GM12878 (cell line): ENCODE data around the gene EYA2. TPM values are rescaled to one million over a fixed set of nuclear protein-coding genes. Genes with fewer than 3 reads are reported as not detected.

Experiments used
- ATAC-seq: fragments of 200-7000 bp; cut with Tn5 transposase; 3 replicates; pipeline ENCODE4 v1.9.1; 2020; ENCODE audit warnings: mild to moderate bottlenecking, moderate library complexity
- BruUV-seq: library from RNA; stranded (reverse); fragments of 400-500 nt; replicated peaks from 2 replicates; lab custom pipeline; 2021; lab: Mats Ljungman, UMichigan
- CTCF ChIA-PET: fragments of 300-600 bp; sonication (Branson Sonifier 250); formaldehyde crosslinking; extraction: SDS; loops from one replicate; lab custom pipeline; 2021; ENCODE audit warnings: inconsistent platforms; lab: Yijun Ruan, JAX
- POLR2A ChIA-PET: fragments of 350-600 bp; formaldehyde crosslinking; extraction: SDS; loops from one replicate; lab custom pipeline; 2021; ENCODE audit warnings: inconsistent platforms; lab: Charles Lee
- RAD21 ChIA-PET: fragments of 300-600 bp; sonication (Branson Sonifier 250); formaldehyde crosslinking; loops from one replicate; lab custom pipeline; 2023; ENCODE audit warnings: antibody characterized with exemption; ENCODE audit not compliant: unreplicated experiment; lab: Charles Lee
- SMC1A ChIA-PET: fragments of 300-600 bp; sonication (Branson Sonifier 250); formaldehyde crosslinking; loops from one replicate; lab custom pipeline; 2023; ENCODE audit not compliant: unreplicated experiment, uncharacterized antibody; lab: Charles Lee
- DNase-seq: peaks from one replicate; pipeline ENCODE4 v3.0.0-alpha.2; 2011; ENCODE audit warnings: low read depth, low spot score
- FAIRE-seq: peaks from 3 replicates; lab custom pipeline; 2011; peaks lifted over from hg19 to GRCh38; lab: Jason Lieb, UNC
- H2AFZ ChIP-seq: 2 replicates; pipeline ENCODE4 v1.6.0; 2011; ENCODE audit warnings: low read depth, low read length, control low read depth; ENCODE audit not compliant: control insufficient read depth
- H3K27ac ChIP-seq: 2 replicates; pipeline ENCODE4 v1.5.1; 2011; ENCODE audit warnings: control low read depth; ENCODE audit not compliant: control insufficient read depth, insufficient read depth
- H3K27me3 ChIP-seq, 2 experiments: replicated peaks in 1 of 2; 2 replicates each; pipeline versions ENCODE4 v1.6.0 to v1.6.1; 2011; ENCODE audit warnings: low read length in 1 of 2; ENCODE audit not compliant: control insufficient read depth in 2 of 2, insufficient read depth in 2 of 2
- H3K36me3 ChIP-seq, 2 experiments: 2 replicates each; pipeline ENCODE4 v1.5.1; 2011; ENCODE audit warnings: low read length in 1 of 2; ENCODE audit not compliant: control insufficient read depth in 2 of 2, insufficient read depth in 2 of 2
- H3K4me1 ChIP-seq: 2 replicates; pipeline ENCODE4 v1.6.1; 2011; ENCODE audit warnings: mild to moderate bottlenecking, low read length, moderate library complexity, mixed read lengths; ENCODE audit not compliant: control insufficient read depth, insufficient read depth
- H3K4me2 ChIP-seq: 2 replicates; pipeline ENCODE4 v1.6.0; 2011; ENCODE audit warnings: control low read depth; ENCODE audit not compliant: control insufficient read depth, insufficient read depth
- H3K4me3 ChIP-seq: fragments of 200-600 bp; sonication (generic); 2 replicates; pipeline ENCODE4 v1.5.1; 2016
- H3K79me2 ChIP-seq: 2 replicates; pipeline ENCODE4 v1.6.0; 2011; ENCODE audit warnings: low read length; ENCODE audit not compliant: control insufficient read depth, insufficient read depth
- H3K9ac ChIP-seq: 2 replicates; pipeline ENCODE4 v1.8.0; 2011; ENCODE audit warnings: low read length, control low read depth, mixed read lengths; ENCODE audit not compliant: control insufficient read depth, insufficient read depth
- H3K9me3 ChIP-seq: replicated peaks from 3 replicates; pipeline ENCODE4 v1.5.1; 2011; ENCODE audit warnings: mild to moderate bottlenecking, low read length; ENCODE audit not compliant: control insufficient read depth, insufficient read depth
- H4K20me1 ChIP-seq: 2 replicates; pipeline ENCODE4 v1.6.0; 2011; ENCODE audit not compliant: control insufficient read depth, insufficient read depth
- CEBPZ ChIP-seq: fragments of 150-350 bp; IDR thresholded peaks from 2 replicates; pipeline ENCODE4 v1.6.1; 2016; ENCODE audit warnings: low read depth, low read length
- E4F1 ChIP-seq: fragments of 450-650 bp; IDR thresholded peaks from 2 replicates; pipeline ENCODE4 v1.6.1; 2018; ENCODE audit warnings: borderline replicate concordance, mild to moderate bottlenecking; ENCODE audit not compliant: partially characterized antibody
- EED ChIP-seq: sonication (generic); IDR thresholded peaks from 2 replicates; pipeline ENCODE4 v1.6.1; 2016; ENCODE audit warnings: antibody characterized with exemption, low read depth
- KDM1A ChIP-seq: fragments of 200-600 bp; sonication (generic); IDR thresholded peaks from 2 replicates; pipeline ENCODE4 v1.6.1; 2016; ENCODE audit warnings: borderline replicate concordance
- MEF2A ChIP-seq: IDR thresholded peaks from 2 replicates; pipeline ENCODE4 v1.6.1; 2011; ENCODE audit warnings: low read depth, mild to moderate bottlenecking, low read length, moderate library complexity; ENCODE audit not compliant: insufficient read depth
- PBX3 ChIP-seq: IDR thresholded peaks from 2 replicates; pipeline ENCODE4 v1.6.1; 2011; ENCODE audit warnings: mild to moderate bottlenecking, low read depth, low read length, moderate library complexity; ENCODE audit not compliant: insufficient replicate concordance
- PKNOX1 ChIP-seq: fragments of 450-650 bp; IDR thresholded peaks from 2 replicates; pipeline ENCODE4 v1.6.1; 2016; ENCODE audit warnings: mild to moderate bottlenecking
- ZSCAN29 ChIP-seq: fragments of 450-650 bp; IDR thresholded peaks from 2 replicates; pipeline ENCODE4 v1.6.1; 2017; ENCODE audit warnings: mild to moderate bottlenecking, moderate library complexity
- WGBS: methylation state at CpG from one replicate; pipeline ENCODE4 v1.1.6; 2016; ENCODE audit warnings: low lambda C conversion rate; ENCODE audit not compliant: insufficient replicate concordance, insufficient coverage; ENCODE audit errors: missing lambda C conversion rate; 5-methylcytosine and 5-hydroxymethylcytosine counted together
- in situ Hi-C: fragments of 300-500 bp; cut with MboI; formaldehyde crosslinking; loops from 9 replicates; pipeline ENCODE4 v1.14.3; 2018; ENCODE audit warnings: mixed read lengths
- intact Hi-C: fragments of 100-400 bp; cut with micrococcal nuclease; formaldehyde crosslinking; loops from one replicate; pipeline ENCODE4 v1.14.2; 2022; ENCODE audit not compliant: unreplicated experiment
- polyA plus RNA-seq, 11 experiments: library from polyadenylated mRNA; depleted of rRNA in 4 of 11; unstranded in 6 of 11; stranded (reverse) in 5 of 11; fragments of >200 nt; fragmentation: Nextera tagmentation in 4 of 11; fragmentation: Illumina TruSeq in 1 of 11; extraction: Ambion mirVana in 4 of 11; extraction: Trizol in 1 of 11; gene quantifications; 1 replicate in 1 of 11; 2 replicates in 10 of 11; pipeline versions ENCODE4 v1.2.1 to v1.2.3, GENCODE V29; 2011 to 2016; ENCODE audit warnings: inconsistent platforms in 2 of 11, missing spikeins in 2 of 11, low read depth in 1 of 11
- total RNA-seq, 4 experiments: library from RNA; depleted of rRNA in 3 of 4; stranded (reverse); fragments of >200 nt in 3 of 4; fragmentation: Illumina TruSeq in 1 of 4; extraction: Trizol in 1 of 4; gene quantifications; 2 replicates each; pipeline versions ENCODE4 v1.2.1 to v1.2.3, GENCODE V29; 2013 to 2021

Gene EYA2
- total and polyA plus RNA-seq, 10 of the 15 experiments (the other 5 are each of a cell fraction or from before 2014, with no cell fraction given) = 0.20 TPM; not detected in 9

GRCh38 chr20:47031821-47032220, 137.2 kb downstream of the EYA2 start:
- ChIA-PET RAD21 (no interaction called here), POLR2A (no interaction called here), CTCF (no interaction called here), SMC1A (no interaction called here)
- in situ Hi-C loops (no loop called here), intact Hi-C loops (loop anchor here (10.0 kb wide), 1 partner anchor 57 kb away; no protein-coding TSS in a partner anchor)
- H3K4me2 ChIP-seq = no peak overlapping the region
- ATAC-seq (no peak), FAIRE-seq (no peak), DNase-seq (no peak)
- H3K9ac ChIP-seq = no peak overlapping the region
- WGBS = 53% methylated on average over 1 of the region's 1 CpG
- H3K36me3 ChIP-seq = no peaks in the 10 kb centered on the region
- no TSS peak for BruUV-seq
- no peak overlapping the region for H2AFZ ChIP-seq
- TF ChIP-seq PKNOX1 (no peak), CEBPZ (no peak), KDM1A (no peak), PBX3 (no peak), EED (no peak), E4F1 (no peak), ZSCAN29 (no peak), MEF2A (no peak)
- no peaks in the 10 kb centered on the region for H3K79me2 ChIP-seq
- H3K4me1 ChIP-seq = no peaks in the 10 kb centered on the region
- no peaks in the 10 kb centered on the region; a peak in 2 of 4 replicates for H3K27me3 ChIP-seq
- no peaks in the 10 kb centered on the region; the same call in 1 of the 3 replicates for H3K9me3 ChIP-seq
- H4K20me1 ChIP-seq = no peaks in the 10 kb centered on the region
- no peak overlapping the region for H3K27ac ChIP-seq
- no peak overlapping the region for H3K4me3 ChIP-seq
